Tibial nerve (tissue), 4 donors: ENCODE measurements around the gene ZNF768.

Experiments
- CTCF ChIP-seq, 5 experiments: fragments of 200-600 bp in 3 of 5; fragments of 450-650 bp in 2 of 5; sonication (generic) in 3 of 5; IDR thresholded peaks; one replicate each; pipeline ENCODE4 v1.5.1; 2016 to 2019; ENCODE audit warnings: antibody characterized with exemption in 5 of 5, mild to moderate bottlenecking in 3 of 5, moderate library complexity in 2 of 5
- EP300 ChIP-seq, 2 donors: sonication (generic); formaldehyde crosslinking; IDR thresholded peaks; one replicate each; pipeline ENCODE4 v1.6.1; 2017; ENCODE audit warnings: antibody characterized with exemption in 2 of 2, mild to moderate bottlenecking in 1 of 2
- POLR2A ChIP-seq, 2 donors: fragments of 450-650 bp; IDR thresholded peaks; one replicate each; pipeline ENCODE4 v1.6.1; 2017; ENCODE audit warnings: antibody characterized with exemption in 2 of 2, mild to moderate bottlenecking in 2 of 2, moderate library complexity in 2 of 2

- TF ChIP-seq POLR2A (IDR thresholded peaks at IDR 0.05) (no peak), CTCF (IDR thresholded peaks at IDR 0.05) (no peak), EP300 (IDR thresholded peaks at IDR 0.05) (no peak)
Measured at GRCh38 chr16:30561089-30561816, 34.9 kb upstream of the ZNF768 start.
